Measurements from ENCODE around the gene NUPR1.
"Not testable (repeated sequence)": the region's sequence is repeated elsewhere in the genome, so short reads cannot be mapped to it uniquely, and the experiment has no call there.

Gene NUPR1

DNA sequence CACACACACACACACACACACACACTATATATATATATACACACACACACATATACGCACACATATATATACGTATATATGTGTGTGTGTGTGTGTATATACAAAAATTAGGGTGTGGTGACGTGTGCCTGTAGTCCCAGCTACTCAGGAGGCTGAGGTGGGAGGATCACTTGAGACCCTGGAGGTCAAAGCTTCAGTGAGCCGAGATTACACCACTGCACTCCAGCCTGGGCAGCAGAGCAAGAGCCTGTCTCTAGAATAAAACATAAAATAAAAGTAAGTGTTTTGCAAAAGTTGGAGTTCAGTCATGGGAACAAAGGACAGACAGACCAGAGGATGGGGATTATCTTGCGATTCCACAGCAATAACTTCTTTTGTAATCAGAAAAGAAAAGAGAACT is 10.8 kb downstream of the NUPR1 start:
- H3K9ac ChIP-seq (ENCODE audit: low read length): no peak overlapping the region
- no peak overlapping the region for H3K27ac ChIP-seq (ENCODE audit: low read length)
- H3K79me2 ChIP-seq (ENCODE audit: low read length): no peaks in the 10 kb centered on the region
- H3F3A ChIP-seq (ENCODE audit: insufficient read depth, low read length): no peaks in the 10 kb centered on the region
- H2AFZ ChIP-seq (ENCODE audit: low read length): no peak overlapping the region
- no peak overlapping the region for H3K4me3 ChIP-seq (ENCODE audit: low read length)
- H3K36me3 ChIP-seq (replicated peaks; ENCODE audit: insufficient read depth, low read length): no peaks in the 10 kb centered on the region
- no peaks in the 10 kb centered on the region for H3K4me1 ChIP-seq (ENCODE audit: low read length)
- H4K20me1 ChIP-seq (ENCODE audit: insufficient read depth, low read length): no peaks in the 10 kb centered on the region
- no peaks in the 10 kb centered on the region for H3K9me3 ChIP-seq (replicated peaks; ENCODE audit: insufficient read depth, low read length)
- H3K27me3 ChIP-seq (replicated peaks; ENCODE audit: insufficient read depth, low read length): no peaks in the 10 kb centered on the region
- H3K9me2 ChIP-seq (replicated peaks; ENCODE audit: insufficient read depth, low read length): no peaks in the 10 kb centered on the region
- TF ChIP-seq, protein P1, sequence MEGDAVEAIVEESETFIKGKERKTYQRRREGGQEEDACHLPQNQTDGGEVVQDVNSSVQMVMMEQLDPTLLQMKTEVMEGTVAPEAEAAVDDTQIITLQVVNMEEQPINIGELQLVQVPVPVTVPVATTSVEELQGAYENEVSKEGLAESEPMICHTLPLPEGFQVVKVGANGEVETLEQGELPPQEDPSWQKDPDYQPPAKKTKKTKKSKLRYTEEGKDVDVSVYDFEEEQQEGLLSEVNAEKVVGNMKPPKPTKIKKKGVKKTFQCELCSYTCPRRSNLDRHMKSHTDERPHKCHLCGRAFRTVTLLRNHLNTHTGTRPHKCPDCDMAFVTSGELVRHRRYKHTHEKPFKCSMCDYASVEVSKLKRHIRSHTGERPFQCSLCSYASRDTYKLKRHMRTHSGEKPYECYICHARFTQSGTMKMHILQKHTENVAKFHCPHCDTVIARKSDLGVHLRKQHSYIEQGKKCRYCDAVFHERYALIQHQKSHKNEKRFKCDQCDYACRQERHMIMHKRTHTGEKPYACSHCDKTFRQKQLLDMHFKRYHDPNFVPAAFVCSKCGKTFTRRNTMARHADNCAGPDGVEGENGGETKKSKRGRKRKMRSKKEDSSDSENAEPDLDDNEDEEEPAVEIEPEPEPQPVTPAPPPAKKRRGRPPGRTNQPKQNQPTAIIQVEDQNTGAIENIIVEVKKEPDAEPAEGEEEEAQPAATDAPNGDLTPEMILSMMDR (IDR thresholded peaks at IDR 0.05; ENCODE audit: low read length): no peak
- TF ChIP-seq EZH2phosphoT487 (IDR thresholded peaks at IDR 0.05; ENCODE audit: low read length) (no peak), EZH2 (optimal IDR thresholded peaks at IDR 0.05; ENCODE audit: low read depth, low read length) (no peak)
- no peak for DNase-seq
- H3K4me2 ChIP-seq (ENCODE audit: low read depth, low read length): no peak overlapping the region

GRCh38 chr16:28527100-28527785 is 11.5 kb downstream of the NUPR1 start:
- not testable (repeated sequence) for H3K79me2 ChIP-seq (ENCODE audit: low read length); H3F3A ChIP-seq (ENCODE audit: insufficient read depth, low read length); H4K20me1 ChIP-seq (ENCODE audit: insufficient read depth, low read length); H3K9me2 ChIP-seq (replicated peaks; ENCODE audit: insufficient read depth, low read length); H2AFZ ChIP-seq (ENCODE audit: low read length); H3K36me3 ChIP-seq (replicated peaks; ENCODE audit: insufficient read depth, low read length); H3K4me2 ChIP-seq (ENCODE audit: low read depth, low read length); H3K4me1 ChIP-seq (ENCODE audit: low read length); H3K4me3 ChIP-seq (ENCODE audit: low read length); H3K27ac ChIP-seq (ENCODE audit: low read length); H3K9me3 ChIP-seq (replicated peaks; ENCODE audit: insufficient read depth, low read length); H3K27me3 ChIP-seq (replicated peaks; ENCODE audit: insufficient read depth, low read length); H3K9ac ChIP-seq (ENCODE audit: low read length); DNase-seq

- Histone ChIP-seq H3F3A (ENCODE audit: insufficient read depth, low read length) (no peaks in the 10 kb centered on the region), H3K9ac (ENCODE audit: low read length) (no peak overlapping the region), H3K79me2 (ENCODE audit: low read length) (no peaks in the 10 kb centered on the region), H3K4me3 (ENCODE audit: low read length) (no peak overlapping the region), H3K9me3 (replicated peaks; ENCODE audit: insufficient read depth, low read length) (no peaks in the 10 kb centered on the region), H3K9me2 (replicated peaks; ENCODE audit: insufficient read depth, low read length) (no peaks in the 10 kb centered on the region), H3K36me3 (replicated peaks; ENCODE audit: insufficient read depth, low read length) (no peaks in the 10 kb centered on the region), H3K4me1 (ENCODE audit: low read length) (no peaks in the 10 kb centered on the region), H3K27me3 (replicated peaks; ENCODE audit: insufficient read depth, low read length) (no peaks in the 10 kb centered on the region), H4K20me1 (ENCODE audit: insufficient read depth, low read length) (no peaks in the 10 kb centered on the region), H3K27ac (ENCODE audit: low read length) (no peak overlapping the region), H2AFZ (ENCODE audit: low read length) (no peak overlapping the region), H3K4me2 (ENCODE audit: low read depth, low read length) (no peak overlapping the region)
- DNase-seq: no peak
- TF ChIP-seq EZH2phosphoT487 (IDR thresholded peaks at IDR 0.05; ENCODE audit: low read length) (no peak), EZH2 (optimal IDR thresholded peaks at IDR 0.05; ENCODE audit: low read depth, low read length) (no peak)
- TF ChIP-seq, protein P1 (IDR thresholded peaks at IDR 0.05; ENCODE audit: low read length): no peak
Observed at GRCh38 chr16:28526201-28527099, 12.3 kb downstream of the NUPR1 start.

Measured in MM.1S (cell line).